ENCODE measurements around the gene TAF8.
A peak's percentile ranks its signal among the peaks of the same experiment; 100 is the strongest.
"Not testable (repeated sequence)": the region's sequence is repeated elsewhere in the genome, so short reads cannot be mapped to it uniquely, and the experiment has no call there.

The TAF8 gene, protein sequence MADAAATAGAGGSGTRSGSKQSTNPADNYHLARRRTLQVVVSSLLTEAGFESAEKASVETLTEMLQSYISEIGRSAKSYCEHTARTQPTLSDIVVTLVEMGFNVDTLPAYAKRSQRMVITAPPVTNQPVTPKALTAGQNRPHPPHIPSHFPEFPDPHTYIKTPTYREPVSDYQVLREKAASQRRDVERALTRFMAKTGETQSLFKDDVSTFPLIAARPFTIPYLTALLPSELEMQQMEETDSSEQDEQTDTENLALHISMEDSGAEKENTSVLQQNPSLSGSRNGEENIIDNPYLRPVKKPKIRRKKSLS

GRCh38 chr6:42050297-42051267, at the start of gene TAF8:
Gene TAF8 (plus strand): TSS chr6:42050524. CDS start chr6:42050542, 18 bp downstream.
- peak; percentile 82 to 86 for DNase-seq (ENCODE audit: low read depth in 2 of 2)

- no peak for DNase-seq (ENCODE audit: low read depth in 2 of 2)
These were observed 48.8 kb upstream of the TAF8 start for GRCh38 chr6:42001506-42001905.

DNA sequence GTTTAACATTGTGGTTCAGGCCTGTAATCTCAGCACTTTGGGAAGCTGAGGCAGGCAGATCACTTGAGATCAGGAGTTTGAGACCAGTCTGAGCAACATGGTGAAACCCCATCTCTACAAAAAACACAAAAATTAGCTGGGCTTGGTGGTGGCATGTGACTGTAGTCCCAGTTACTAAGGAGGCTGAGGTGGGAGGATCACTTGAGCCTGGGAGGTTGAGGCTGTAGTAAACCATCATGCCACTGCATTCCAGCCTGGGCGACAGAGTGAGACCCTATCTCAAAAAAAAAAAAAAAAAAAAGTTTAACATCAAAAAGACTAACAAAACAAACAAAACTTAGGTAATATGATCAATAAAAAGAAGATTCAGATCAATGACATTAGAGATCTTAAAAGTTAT, 46.7 kb upstream of the TAF8 start:
- DNase-seq (ENCODE audit: low read depth in 2 of 2), result not testable (repeated sequence)

- DNase-seq (ENCODE audit: low read depth in 2 of 2), result no peak
These were observed 42.8 kb upstream of the TAF8 start for GRCh38 chr6:42007286-42008137.

- DNase-seq (ENCODE audit: low read depth in 2 of 2), result not testable (repeated sequence)
These were observed 42.2 kb upstream of the TAF8 start for GRCh38 chr6:42008138-42008528.

DNA sequence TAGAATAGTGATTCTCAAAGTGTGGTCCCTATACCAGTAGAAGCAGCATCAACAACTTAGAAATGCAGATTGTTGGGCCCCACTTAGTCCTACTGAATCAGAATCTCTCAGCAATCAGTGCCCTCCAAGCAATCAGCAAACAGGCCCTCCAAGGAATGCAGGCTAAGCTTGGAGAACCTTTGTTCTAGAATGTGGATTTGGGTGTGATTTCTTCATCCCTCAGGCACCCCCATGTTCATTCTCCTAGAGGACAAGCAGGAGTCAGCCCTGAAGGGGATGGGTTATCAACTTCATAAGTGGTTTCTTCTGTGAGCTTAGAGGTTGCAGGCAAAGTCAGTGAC, 40.5 kb upstream of the TAF8 start:
- DNase-seq (ENCODE audit: low read depth in 2 of 2), result no peak

GRCh38 chr6:42010185-42010891, 40.0 kb upstream of the TAF8 start:
- no peak for DNase-seq (ENCODE audit: low read depth in 2 of 2)

DNA sequence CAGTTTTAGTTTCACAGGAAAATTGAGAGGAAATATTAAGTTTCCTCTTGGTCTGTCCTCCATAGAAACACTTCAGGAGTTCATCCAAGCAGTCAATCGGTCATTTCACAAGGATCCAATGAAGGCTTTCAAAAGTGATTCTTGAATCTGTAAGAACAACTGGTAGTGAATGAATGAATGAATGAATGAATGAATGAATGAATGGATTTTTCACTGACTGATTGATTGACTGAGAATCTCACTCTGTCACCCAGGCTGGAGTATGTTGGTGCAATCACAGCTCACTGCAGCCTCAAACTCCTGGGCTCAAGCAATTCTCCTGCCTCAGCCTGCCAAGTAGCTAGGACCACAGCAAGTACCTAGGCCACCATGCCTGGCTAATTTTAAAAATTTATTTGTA, 39.4 kb upstream of the TAF8 start:
- DNase-seq (ENCODE audit: low read depth in 2 of 2), result no peak

- DNase-seq (ENCODE audit: low read depth in 2 of 2), result no peak
These were observed 37.7 kb upstream of the TAF8 start for GRCh38 chr6:42012501-42013133.

DNA sequence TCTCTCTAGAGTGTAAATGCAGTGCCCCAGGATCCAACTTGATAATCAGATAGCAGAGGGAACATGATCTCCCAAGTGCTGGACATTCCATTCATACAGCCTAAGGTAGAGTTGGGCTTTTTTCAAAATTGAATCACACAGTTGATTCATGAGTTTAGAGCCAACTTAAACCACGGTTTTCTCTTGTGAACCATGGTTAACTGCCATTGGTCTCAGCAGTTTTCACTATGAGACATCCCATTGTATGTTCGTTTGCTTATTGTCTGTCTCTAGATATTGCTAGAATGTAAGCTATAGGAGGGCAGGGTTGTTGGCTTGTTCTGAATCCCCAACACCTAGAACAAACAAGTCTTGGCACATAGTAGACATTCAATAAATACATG, 37.2 kb upstream of the TAF8 start:
- DNase-seq (ENCODE audit: low read depth in 2 of 2), result no peak

GRCh38 chr6:42017021-42017643, 33.2 kb upstream of the TAF8 start:
- DNase-seq (ENCODE audit: low read depth in 2 of 2), result no peak

GRCh38 chr6:42020967-42021366, 29.4 kb upstream of the TAF8 start:
- DNase-seq (ENCODE audit: low read depth in 2 of 2), result no peak

DNA sequence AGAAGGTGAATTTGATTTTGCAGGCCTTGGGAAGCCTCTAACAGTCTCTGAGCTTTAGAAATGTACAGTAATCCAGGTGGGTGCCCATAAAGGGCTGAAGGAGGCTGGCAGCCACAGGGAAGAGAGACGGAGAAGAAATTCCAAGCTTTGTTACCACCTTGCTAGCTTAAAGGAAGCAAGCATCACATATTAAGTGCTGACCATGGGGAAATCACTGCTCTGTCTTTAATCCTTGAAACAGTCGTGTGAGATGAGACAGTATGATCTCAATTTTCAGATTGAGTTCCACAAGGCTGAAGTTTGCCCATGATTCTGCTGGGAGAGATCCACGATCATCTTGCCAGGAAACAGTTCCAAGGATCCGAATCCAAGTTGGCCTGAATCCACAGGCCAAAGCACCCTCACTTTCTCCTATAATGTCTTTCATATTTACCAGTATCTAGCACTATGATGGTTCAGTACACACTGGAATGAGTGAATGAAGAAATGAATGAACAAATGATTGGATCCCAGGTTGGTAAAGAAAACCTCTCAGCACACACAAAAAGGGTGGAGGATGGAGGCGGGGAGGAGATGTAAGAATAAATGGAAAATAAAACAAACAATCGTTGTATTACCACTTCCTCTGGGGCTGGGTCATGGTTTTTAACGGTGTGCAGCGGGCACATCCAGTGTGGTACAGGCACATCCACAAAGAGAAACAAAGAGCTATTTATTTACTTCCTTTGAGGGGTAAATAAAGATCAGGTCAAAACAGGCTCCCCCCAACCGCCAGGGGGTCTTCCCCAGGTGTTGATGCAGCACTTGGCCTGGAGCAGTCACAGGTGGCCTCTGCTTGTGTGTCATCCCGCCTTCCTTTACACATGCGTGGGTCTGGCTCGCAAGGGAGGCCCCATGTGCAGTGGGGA, 28.2 kb upstream of the TAF8 start:
- peak; percentile 54 to 59 for DNase-seq (ENCODE audit: low read depth in 2 of 2)

DNA sequence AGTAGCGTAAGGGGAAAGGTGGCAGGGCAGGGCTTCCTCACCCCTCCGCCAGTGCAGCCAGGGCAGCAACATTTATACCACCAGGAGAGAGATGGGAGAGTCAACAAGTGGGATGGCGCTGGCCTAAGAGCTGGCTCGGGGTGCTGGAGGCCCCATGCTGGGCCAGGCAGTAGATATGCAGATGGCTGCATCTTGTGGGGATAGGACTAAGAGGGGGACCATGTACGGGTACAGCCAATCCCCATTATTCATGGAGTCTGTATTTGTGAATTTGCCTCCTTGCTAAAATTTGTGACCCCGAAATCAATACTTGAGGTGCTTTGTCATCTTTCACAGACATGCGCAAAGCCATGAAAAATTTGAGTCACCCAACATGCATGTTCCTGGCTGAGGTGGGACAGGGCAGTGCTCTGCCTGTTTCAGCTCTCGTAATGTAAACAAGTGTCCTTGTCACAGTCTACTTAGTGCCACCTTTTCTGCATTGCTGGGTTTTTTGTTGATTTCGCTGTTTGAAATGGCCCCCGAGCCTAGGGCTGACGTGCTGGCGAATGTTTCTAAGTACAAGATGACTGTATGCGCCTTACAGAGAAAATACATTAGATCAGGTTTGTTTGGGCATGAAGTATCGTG, 27.5 kb upstream of the TAF8 start:
- no peak for DNase-seq (ENCODE audit: low read depth in 2 of 2)

- DNase-seq (ENCODE audit: low read depth in 2 of 2), result no peak
These were observed 25.1 kb upstream of the TAF8 start for GRCh38 chr6:42025066-42025844.

DNA sequence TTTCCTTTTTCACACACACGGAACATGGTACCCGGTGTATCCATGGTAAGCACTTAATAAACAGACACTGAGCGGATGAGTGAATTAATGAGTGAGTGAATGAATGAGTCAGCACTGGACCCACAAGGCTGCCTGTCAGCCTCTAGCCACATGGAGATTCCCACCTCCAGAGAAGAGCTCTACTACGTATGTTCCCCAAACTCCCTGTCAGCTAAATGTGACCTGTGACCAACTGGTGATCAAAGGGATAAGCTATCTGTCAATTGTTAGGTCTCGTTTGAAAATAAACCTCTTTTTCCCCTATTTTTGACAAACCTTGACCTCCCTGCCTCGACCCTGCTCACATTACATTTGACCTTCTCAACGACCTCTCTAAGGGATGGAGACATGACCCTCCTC, 24.5 kb upstream of the TAF8 start:
- no peak for DNase-seq (ENCODE audit: low read depth in 2 of 2)

DNA sequence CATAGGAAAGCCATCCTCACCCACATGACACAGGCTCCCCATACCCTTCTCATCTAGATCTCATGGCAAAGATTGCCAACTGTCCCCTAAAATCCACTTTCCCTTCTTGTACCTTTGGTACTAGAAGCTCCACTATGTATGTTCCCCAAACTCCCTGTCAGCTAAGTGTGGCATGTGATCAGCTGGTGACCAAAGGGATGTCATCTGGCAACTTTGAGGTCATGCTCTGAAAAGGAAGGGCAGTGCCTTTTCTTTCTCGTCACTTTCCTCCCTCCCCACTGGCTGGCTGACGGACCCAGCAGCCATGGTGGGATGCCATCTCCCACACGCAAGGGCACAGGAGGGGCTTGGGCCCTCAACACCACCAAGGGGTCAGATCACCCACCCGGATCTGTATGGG, 23.8 kb upstream of the TAF8 start:
- no peak for DNase-seq (ENCODE audit: low read depth in 2 of 2)

Measured in stimulated activated CD4-positive, alpha-beta T cell treated with anti-CD3 and anti-CD28 coated beads, Interleukin-15, amount 100 ng/mL, for 48 hours (primary cell).